Neuronal stem cell (in vitro differentiated cells): ENCODE results near the gene PODXL2.
"Not testable (repeated sequence)": the region's sequence is repeated elsewhere in the genome, so short reads cannot be mapped to it uniquely, and the experiment has no call there.

Source experiments
- DNase-seq: peaks from one replicate; pipeline ENCODE4 v3.0.0-alpha.2; 2013; ENCODE audit warnings: low spot score
- H2AFZ ChIP-seq: one replicate; pipeline ENCODE4 v1.6.1; 2013; ENCODE audit warnings: mild to moderate bottlenecking, low read length, inconsistent platforms
- H2AK5ac ChIP-seq: 2 replicates; pipeline ENCODE4 v1.6.1; 2013; ENCODE audit warnings: low read depth, mild to moderate bottlenecking, inconsistent platforms, low read length, moderate library complexity, mixed read lengths
- H2BK120ac ChIP-seq: 2 replicates; pipeline ENCODE4 v1.6.1; 2013; ENCODE audit warnings: low read depth, mild to moderate bottlenecking, inconsistent platforms, low read length, moderate library complexity, mixed read lengths
- H2BK12ac ChIP-seq: one replicate; pipeline ENCODE4 v1.6.1; 2013; ENCODE audit warnings: low read length, inconsistent platforms
- H2BK15ac ChIP-seq: 2 replicates; pipeline ENCODE4 v1.6.1; 2013; ENCODE audit warnings: mild to moderate bottlenecking, low read length, inconsistent platforms, mixed read lengths
- H2BK5ac ChIP-seq: one replicate; pipeline ENCODE4 v1.6.1; 2013; ENCODE audit warnings: inconsistent platforms, mild to moderate bottlenecking, low read length, moderate library complexity
- H3K14ac ChIP-seq: one replicate; pipeline ENCODE4 v1.6.1; 2013; ENCODE audit warnings: low read length, inconsistent platforms
- H3K18ac ChIP-seq: 2 replicates; pipeline ENCODE4 v1.6.1; 2013; ENCODE audit warnings: low read length, inconsistent platforms
- H3K23ac ChIP-seq: 2 replicates; pipeline ENCODE4 v1.6.1; 2013; ENCODE audit warnings: low read depth, mild to moderate bottlenecking, mixed read lengths, low read length, inconsistent platforms; ENCODE audit not compliant: poor library complexity
- H3K27ac ChIP-seq: replicated peaks from 3 replicates; pipeline ENCODE4 v1.5.1; 2013; ENCODE audit warnings: low read length, inconsistent platforms
- H3K27me3 ChIP-seq, 3 experiments: 2 replicates each; pipeline ENCODE4 v1.6.1; 2013; ENCODE audit warnings: low read length in 3 of 3, mild to moderate bottlenecking in 2 of 3, inconsistent platforms in 1 of 3, low read depth in 1 of 3, mixed read lengths in 1 of 3, moderate library complexity in 1 of 3; ENCODE audit not compliant: control insufficient read depth in 3 of 3, insufficient read depth in 3 of 3
- H3K36me3 ChIP-seq, 2 donors: replicated peaks in 1 of 2; 2 replicates each; pipeline ENCODE4 v1.6.1; 2013; ENCODE audit warnings: low read length in 2 of 2; ENCODE audit not compliant: control insufficient read depth in 2 of 2, insufficient read depth in 2 of 2
- H3K4ac ChIP-seq: 2 replicates; pipeline ENCODE4 v1.6.1; 2013; ENCODE audit warnings: inconsistent platforms, mild to moderate bottlenecking, low read length, moderate library complexity
- H3K4me1 ChIP-seq, 2 donors: 1 replicate in 1 of 2; 2 replicates in 1 of 2; pipeline ENCODE4 v1.6.1; 2013; ENCODE audit warnings: low read length in 2 of 2, low read depth in 1 of 2; ENCODE audit not compliant: control insufficient read depth in 2 of 2, insufficient read depth in 1 of 2
- H3K4me2 ChIP-seq: one replicate; pipeline ENCODE4 v1.6.1; 2013; ENCODE audit warnings: mild to moderate bottlenecking, low read length, inconsistent platforms; ENCODE audit not compliant: insufficient read depth, poor library complexity, severe bottlenecking
- H3K4me3 ChIP-seq, 2 donors: 2 replicates each; pipeline ENCODE4 v1.5.1; 2013; ENCODE audit warnings: low read length in 2 of 2, mild to moderate bottlenecking in 2 of 2, inconsistent platforms in 1 of 2, moderate library complexity in 1 of 2
- H3K79me1 ChIP-seq: one replicate; pipeline ENCODE4 v1.6.1; 2013; ENCODE audit warnings: low read depth, mild to moderate bottlenecking, inconsistent platforms, low read length, moderate library complexity
- H3K9ac ChIP-seq: one replicate; pipeline ENCODE4 v1.6.1; 2013; ENCODE audit warnings: mild to moderate bottlenecking, low read depth, low read length, inconsistent platforms; ENCODE audit not compliant: poor library complexity
- H3K9me3 ChIP-seq, 2 donors: replicated peaks in 1 of 2; 2 replicates each; pipeline versions ENCODE3 to v1.6.1; 2013; ENCODE audit warnings: low read length in 2 of 2, mild to moderate bottlenecking in 2 of 2, inconsistent platforms in 1 of 2, low read depth in 1 of 2, mixed read lengths in 1 of 2, moderate library complexity in 1 of 2; ENCODE audit not compliant: control insufficient read depth in 2 of 2, insufficient read depth in 1 of 2
- H4K8ac ChIP-seq: one replicate; pipeline ENCODE4 v1.6.1; 2013; ENCODE audit warnings: low read depth, mild to moderate bottlenecking, inconsistent platforms, low read length, moderate library complexity
- H4K91ac ChIP-seq: one replicate; pipeline ENCODE4 v1.6.1; 2013; ENCODE audit warnings: low read length, low read depth, mild to moderate bottlenecking, inconsistent platforms; ENCODE audit not compliant: poor library complexity
- WGBS, 2 donors: extraction: QIAGEN DNeasy Blood & Tissue Kit; methylation state at CpG; one replicate each; pipeline ENCODE4 v1.1.7; 2013; ENCODE audit warnings: missing lambda C conversion rate in 2 of 2, mixed read lengths in 1 of 2; ENCODE audit not compliant: insufficient read length in 2 of 2, insufficient replicate concordance in 1 of 2; ENCODE audit errors: extremely low coverage in 2 of 2; 5-methylcytosine and 5-hydroxymethylcytosine counted together

Gene PODXL2

DNA sequence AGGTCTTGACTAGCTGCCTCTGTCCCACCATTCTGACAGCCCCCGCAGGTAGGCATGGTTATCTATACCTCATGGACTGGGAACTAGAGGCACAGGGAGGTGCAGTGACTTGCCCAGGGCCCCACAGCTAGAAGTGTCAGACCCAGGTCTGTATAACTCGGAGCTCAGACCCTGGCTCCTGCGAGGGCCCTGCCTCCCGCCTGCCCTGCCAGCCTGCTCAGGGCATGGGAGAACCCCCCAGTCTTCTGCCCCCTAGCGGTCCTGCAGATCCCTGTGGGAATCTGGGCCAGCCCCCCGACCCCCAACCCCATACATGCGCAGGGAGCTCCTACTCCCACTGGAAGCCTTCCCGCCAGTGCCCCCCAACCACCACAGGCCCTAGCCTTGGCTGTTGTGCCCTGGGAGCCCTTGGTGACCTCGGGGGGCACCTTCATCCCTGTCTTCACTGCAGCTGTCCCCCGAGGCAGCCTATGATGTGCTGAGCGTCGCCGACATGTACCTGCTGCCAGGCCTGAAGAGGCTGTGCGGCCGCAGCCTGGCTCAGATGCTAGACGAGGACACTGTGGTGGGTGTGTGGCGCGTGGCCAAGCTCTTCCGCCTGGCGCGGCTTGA, 50.7 kb downstream of the PODXL2 start:
- no peak for DNase-seq
- H4K91ac ChIP-seq: no peak overlapping the region
- peak overlapping the region; percentile 65 for H3K23ac ChIP-seq
- H2BK15ac ChIP-seq: peak overlapping the region; percentile 72
- no peaks in the 10 kb centered on the region for H3K36me3 ChIP-seq
- no peak overlapping the region for H3K27ac ChIP-seq
- H2AK5ac ChIP-seq: no peak overlapping the region
- peak overlapping the region in 1 of 2 donors; percentile 20 for H3K4me3 ChIP-seq
- no peak overlapping the region for H2BK5ac ChIP-seq
- H2AFZ ChIP-seq: no peak overlapping the region
- peaks cover 0 to 4% of the 10 kb centered on the region in 2 donors for H3K4me1 ChIP-seq
- H4K8ac ChIP-seq: no peak overlapping the region
- no peaks in the 10 kb centered on the region for H3K27me3 ChIP-seq
- H2BK120ac ChIP-seq: no peak overlapping the region
- H2BK12ac ChIP-seq: peak overlapping the region; percentile 25
- H3K4me2 ChIP-seq: no peak overlapping the region
- no peak overlapping the region for H3K4ac ChIP-seq
- H3K9me3 ChIP-seq: no peaks in the 10 kb centered on the region
- WGBS, 2 donors: no CpG with 5 or more reads among the region's 21 CpGs
- H3K9ac ChIP-seq: peak overlapping the region; percentile 63
- H3K14ac ChIP-seq: peak overlapping the region; percentile 25
- no peaks in the 10 kb centered on the region for H3K79me1 ChIP-seq
- H3K18ac ChIP-seq: peak overlapping the region; percentile 82

DNA sequence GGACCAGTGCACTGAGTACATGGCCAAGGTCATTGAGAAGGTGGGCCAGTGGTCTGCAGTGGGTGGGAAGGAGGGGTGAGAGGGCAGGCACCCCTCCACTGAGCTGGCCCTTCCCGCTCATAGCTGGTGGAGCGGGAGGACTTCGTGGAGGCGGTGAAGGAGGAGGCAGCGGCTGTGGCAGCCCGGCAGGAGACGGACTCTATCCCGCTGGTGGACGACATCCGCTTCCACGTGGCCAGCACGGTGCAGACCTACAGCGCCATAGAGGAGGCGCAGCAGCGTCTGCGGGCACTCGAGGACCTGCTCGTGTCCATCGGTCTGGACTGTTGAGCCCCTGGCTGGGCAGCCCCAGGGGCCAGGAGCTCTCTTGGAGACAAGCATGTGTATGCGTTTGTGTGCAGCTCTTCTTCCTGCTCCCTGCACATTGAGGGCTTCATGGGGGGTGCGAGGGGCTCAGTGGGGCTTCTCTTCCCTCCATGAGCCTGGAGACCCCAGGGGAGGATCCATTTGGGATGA, 51.2 kb downstream of the PODXL2 start:
- Histone ChIP-seq H3K27me3 (no peaks in the 10 kb centered on the region), H3K9me3 (no peaks in the 10 kb centered on the region), H3K36me3 (no peaks in the 10 kb centered on the region), H3K4me2 (no peak overlapping the region), H2AFZ (no peak overlapping the region), H2BK15ac (peak overlapping the region; percentile 72), H2BK120ac (no peak overlapping the region), H2BK5ac (no peak overlapping the region), H3K79me1 (no peaks in the 10 kb centered on the region), H3K27ac (no peak overlapping the region), H2AK5ac (no peak overlapping the region), H3K4ac (peak overlapping the region; percentile 30), H3K4me3 (peak overlapping the region in 1 of 2 donors; percentile 20), H2BK12ac (peak overlapping the region; percentile 25), H4K8ac (no peak overlapping the region), H3K4me1 (peaks cover 0 to 4% of the 10 kb centered on the region in 2 donors), H4K91ac (no peak overlapping the region), H3K23ac (peak overlapping the region; percentile 65), H3K9ac (peak overlapping the region; percentile 63), H3K14ac (peak overlapping the region; percentile 25), H3K18ac (peak overlapping the region; percentile 82)
- DNase-seq: no peak
- WGBS, 2 donors: no CpG with 5 or more reads among the region's 21 CpGs

DNA sequence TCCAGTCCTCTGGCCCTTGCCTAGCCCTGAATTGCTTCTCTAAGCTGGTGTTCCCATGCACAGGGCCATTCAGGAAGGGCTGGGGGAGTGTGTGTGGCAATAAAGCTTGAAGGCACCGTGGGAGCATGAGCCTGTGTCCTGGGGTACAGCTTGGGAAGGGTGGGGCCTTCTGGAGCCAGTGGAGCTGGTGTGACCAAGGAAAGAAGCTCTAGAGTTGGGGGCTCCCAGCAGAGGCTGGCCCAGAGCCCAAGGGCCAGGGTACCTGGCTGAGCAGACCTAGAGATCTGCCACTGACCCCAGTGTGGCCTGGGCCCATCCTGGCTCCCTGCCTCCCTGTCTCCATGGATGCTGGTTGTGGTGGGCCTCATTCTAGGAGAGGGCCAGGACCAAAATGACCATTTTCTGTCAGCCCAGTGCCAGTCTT, 51.8 kb downstream of the PODXL2 start:
- WGBS, 2 donors: no CpG with 5 or more reads among the region's 1 CpG
- peak overlapping the region; percentile 6 for H3K18ac ChIP-seq
- H3K27ac ChIP-seq: no peak overlapping the region
- H3K4me2 ChIP-seq: no peak overlapping the region
- H2BK120ac ChIP-seq: no peak overlapping the region
- H4K8ac ChIP-seq: no peak overlapping the region
- no peak overlapping the region for H2BK12ac ChIP-seq
- H2AK5ac ChIP-seq: no peak overlapping the region
- no peak for DNase-seq
- H3K14ac ChIP-seq: no peak overlapping the region
- H3K9ac ChIP-seq: peak overlapping the region; percentile 37
- H3K27me3 ChIP-seq: no peaks in the 10 kb centered on the region
- H3K36me3 ChIP-seq: no peaks in the 10 kb centered on the region
- H3K79me1 ChIP-seq: no peaks in the 10 kb centered on the region
- H3K4ac ChIP-seq: no peak overlapping the region
- peaks cover 0 to 4% of the 10 kb centered on the region in 2 donors for H3K4me1 ChIP-seq
- no peaks in the 10 kb centered on the region for H3K9me3 ChIP-seq
- H3K23ac ChIP-seq: no peak overlapping the region
- H2BK5ac ChIP-seq: peak overlapping the region; percentile 11
- no peak overlapping the region for H2AFZ ChIP-seq
- no peak overlapping the region for H4K91ac ChIP-seq
- no peak overlapping the region for H2BK15ac ChIP-seq
- no peak overlapping the region for H3K4me3 ChIP-seq

DNA sequence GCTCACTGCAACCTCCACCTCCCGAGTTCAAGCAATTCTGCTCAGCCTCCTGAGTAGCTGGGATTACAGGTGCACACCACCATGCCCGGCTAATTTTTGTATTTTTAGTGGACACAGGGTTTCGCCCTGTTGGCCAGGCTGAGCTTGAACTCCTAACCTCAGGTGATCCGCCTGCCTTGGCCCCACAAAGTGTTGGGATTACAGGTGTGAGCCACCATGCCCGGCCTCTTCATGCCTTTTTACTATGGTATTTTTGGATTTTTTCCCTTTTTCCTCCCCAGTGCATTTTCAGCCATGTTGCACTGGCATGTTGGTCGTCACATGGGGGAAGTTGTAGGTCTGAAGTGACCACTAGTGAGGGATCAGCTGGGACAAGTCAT, 53.2 kb downstream of the PODXL2 start:
- not testable (repeated sequence) for H2BK120ac ChIP-seq, H2BK5ac ChIP-seq, H3K14ac ChIP-seq, H3K4ac ChIP-seq, H4K8ac ChIP-seq, H3K9me3 ChIP-seq, H3K9ac ChIP-seq, H3K27ac ChIP-seq, H2BK15ac ChIP-seq, H2AFZ ChIP-seq, H3K4me3 ChIP-seq, H2BK12ac ChIP-seq, H3K79me1 ChIP-seq, H3K27me3 ChIP-seq, H3K4me2 ChIP-seq, H3K4me1 ChIP-seq, H4K91ac ChIP-seq, H3K18ac ChIP-seq, DNase-seq, H3K36me3 ChIP-seq, H3K23ac ChIP-seq
- peak overlapping the region; percentile 40 for H2AK5ac ChIP-seq
- no CpG with 5 or more reads among the region's 6 CpGs for WGBS, 2 donors
